GM12872 (cell line): Measurements from ENCODE around the gene KRT82.

Experiments
- TF ChIP-seq, protein P1 (sequence below): IDR thresholded peaks from 3 replicates; pipeline ENCODE4 v1.5.1; 2011; ENCODE audit warnings: low read depth, mild to moderate bottlenecking, low read length, moderate library complexity; ENCODE audit not compliant: insufficient read depth

The KRT82 gene

DNA sequence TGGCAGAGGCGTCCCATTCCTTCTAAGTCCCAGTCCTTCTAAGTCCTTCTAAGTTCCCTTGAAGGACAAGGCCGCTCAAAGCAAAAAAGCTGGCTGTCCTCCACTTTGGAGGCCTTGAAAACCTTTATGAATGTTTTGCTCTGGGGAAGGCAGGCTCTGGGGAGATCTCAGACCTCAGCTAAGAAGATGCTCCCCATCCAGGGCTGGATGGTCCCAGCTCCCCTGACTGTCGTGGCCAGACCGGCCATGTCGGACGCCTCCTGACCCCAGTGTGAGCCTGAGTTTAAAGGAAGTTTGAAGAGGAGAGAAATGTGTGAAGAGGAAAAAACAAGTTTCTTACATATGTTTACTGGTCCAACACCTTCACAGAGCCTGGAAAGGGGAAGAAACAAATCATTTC is 26.6 kb downstream of the KRT82 start:
- TF ChIP-seq, protein P1, sequence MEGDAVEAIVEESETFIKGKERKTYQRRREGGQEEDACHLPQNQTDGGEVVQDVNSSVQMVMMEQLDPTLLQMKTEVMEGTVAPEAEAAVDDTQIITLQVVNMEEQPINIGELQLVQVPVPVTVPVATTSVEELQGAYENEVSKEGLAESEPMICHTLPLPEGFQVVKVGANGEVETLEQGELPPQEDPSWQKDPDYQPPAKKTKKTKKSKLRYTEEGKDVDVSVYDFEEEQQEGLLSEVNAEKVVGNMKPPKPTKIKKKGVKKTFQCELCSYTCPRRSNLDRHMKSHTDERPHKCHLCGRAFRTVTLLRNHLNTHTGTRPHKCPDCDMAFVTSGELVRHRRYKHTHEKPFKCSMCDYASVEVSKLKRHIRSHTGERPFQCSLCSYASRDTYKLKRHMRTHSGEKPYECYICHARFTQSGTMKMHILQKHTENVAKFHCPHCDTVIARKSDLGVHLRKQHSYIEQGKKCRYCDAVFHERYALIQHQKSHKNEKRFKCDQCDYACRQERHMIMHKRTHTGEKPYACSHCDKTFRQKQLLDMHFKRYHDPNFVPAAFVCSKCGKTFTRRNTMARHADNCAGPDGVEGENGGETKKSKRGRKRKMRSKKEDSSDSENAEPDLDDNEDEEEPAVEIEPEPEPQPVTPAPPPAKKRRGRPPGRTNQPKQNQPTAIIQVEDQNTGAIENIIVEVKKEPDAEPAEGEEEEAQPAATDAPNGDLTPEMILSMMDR, result no peak

DNA sequence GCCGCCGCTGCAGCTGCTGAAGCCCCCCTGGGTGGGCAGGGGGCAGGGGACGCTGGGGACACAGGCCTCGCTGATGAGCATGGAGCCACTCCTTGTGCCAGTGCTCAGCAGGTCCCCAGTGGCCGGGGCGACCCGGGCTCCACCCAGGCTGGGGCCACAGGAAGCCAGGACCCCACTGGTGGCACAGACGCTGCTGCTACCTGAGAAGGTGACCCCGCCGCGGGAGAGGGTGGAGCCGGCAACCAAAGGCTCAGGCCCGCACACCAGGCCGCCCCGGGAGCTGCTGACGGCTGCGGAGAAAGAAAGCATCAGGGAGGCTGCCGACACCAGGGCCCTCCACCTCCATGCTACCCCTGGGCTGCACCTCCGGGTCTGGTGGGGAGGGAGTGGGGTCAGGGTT is 28.0 kb downstream of the KRT82 start:
- TF ChIP-seq, protein P1, result no peak

DNA sequence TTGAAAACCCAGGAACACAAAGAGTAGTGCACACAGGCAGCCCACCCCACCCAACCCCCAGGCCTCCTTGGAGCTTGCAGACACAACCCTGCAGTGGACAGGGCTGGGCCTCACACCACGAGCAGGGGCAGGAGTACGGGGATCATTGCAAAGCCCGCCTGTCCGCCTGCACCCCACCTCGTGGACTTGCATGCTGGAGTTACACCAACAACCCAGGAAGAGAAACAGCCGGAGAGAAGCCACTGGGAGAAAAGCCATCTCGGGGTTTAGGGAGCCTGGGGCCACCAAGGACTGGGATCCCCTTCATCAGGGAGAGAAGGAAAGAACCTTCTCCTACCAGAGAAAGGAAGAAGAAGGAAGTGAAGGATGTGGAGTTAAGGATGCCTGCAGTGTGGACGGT is 28.9 kb downstream of the KRT82 start:
- TF ChIP-seq, protein P1, result no peak

DNA sequence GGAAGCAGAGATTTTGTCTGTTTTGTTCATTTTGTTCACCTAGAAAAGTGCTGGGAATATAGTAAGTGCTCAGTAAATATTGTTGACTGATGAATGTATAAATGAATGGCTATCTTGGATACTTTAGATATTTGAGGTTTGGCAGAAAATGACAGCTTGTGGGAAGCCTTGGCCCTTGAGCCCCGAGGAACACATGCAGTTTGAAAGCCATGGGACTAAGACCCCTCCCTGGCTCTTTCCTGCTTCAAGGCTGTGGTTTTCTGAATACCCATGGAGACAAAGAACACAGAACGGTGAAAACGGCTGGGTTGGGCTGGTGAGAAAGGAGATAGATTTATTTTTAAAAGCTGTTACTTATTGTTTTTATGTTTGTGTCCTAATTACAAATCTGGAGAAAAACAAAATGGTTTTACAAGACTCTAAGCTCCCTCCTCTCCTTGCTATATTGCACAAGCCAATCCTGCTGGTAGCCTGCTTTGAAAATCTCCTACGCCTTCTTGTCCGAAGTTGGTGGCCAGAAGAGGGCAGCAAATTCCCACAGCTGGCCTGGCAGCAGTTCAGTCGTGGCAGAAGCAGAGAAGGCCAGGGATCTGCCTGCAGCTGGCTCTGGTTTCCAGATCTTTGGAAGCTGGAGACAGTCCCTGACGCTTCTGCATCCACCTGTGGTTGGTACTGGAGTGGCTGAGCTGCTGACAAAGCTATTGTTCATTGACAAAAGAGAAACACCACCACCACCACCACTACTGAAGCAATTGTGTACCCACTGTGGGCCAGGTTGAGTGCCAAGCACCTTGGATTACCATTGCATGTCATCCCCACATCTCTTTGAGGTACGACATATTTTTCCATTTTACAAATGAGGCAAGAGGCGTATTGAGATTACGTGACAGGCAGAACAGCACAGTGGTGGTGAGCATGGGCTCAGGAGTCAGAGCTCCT is 33.6 kb downstream of the KRT82 start:
- TF ChIP-seq, protein P1, result peak; percentile 72

DNA sequence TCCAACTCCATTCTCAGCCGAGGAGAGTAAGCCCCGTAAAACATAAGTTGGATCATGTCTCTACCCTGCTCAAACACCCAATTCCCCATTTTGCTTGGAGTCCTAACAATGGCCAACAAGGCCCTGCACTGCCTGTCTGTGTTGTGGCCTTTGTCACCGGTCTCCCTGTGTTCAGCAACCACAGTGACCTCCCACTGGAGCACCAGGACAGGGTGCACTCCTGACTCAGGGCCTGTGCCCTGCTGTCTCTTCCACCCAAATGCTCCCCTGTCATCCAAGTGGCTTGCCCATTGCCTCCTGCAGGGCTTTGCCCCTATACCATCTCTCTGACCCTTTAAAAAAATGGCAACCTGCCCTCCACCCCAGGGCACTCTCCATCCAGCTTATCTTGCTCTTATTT is 34.4 kb downstream of the KRT82 start:
- TF ChIP-seq, protein P1, result no peak

DNA sequence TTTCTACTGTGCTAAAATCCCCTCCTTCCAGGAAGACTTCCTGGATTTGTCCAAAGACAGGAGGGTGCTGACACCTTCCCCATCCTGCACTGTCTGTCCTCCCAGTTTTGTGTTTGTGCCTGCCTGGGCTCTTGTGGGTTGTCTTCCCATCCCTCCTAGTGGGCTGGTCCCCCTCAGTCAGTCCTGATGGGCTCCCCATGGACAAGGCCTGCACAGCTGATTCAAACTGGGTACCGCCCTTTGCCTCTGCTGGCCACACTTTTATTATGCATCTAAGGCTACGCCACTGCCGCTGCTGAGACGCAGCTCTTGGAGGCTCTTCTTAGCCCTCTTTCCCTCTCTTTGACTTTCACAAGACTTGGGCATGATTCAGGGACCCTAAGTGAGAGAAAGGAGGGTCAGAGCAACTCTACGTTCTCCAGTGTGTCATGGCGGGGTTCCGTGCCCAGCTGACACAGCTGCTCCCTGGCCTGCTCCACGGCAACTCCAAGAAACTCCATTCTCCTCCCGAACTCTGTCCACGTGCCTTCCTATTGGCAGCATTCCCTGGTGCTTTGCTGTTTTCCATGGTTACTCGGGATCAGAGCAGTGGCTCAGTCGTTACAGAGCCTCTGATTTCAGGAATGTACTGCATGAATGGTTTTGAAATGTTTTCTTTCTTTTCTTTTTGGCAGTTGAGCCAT is 35.1 kb downstream of the KRT82 start:
- TF ChIP-seq, protein P1, result no peak

DNA sequence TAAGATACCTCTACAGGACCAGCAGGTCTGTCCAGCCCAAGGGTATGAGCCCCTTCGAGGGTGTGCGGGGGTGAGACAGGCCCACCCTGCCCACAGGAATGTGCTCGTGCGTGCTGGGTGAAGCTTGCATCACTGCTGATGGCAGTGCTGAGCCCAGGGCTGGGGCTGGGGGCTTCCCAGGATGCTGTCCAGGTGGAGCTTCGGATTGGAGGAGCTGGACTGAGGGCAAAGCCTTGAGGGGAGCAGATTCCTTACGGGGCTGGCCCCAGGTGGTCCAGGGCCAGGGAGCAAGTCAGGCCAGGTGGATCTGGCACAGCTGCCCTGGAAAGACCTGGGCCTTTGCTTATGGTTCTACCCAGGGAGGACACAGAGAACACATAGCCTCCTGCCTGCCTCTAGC is 36.3 kb downstream of the KRT82 start:
- TF ChIP-seq, protein P1, result no peak
